Smooth muscle cell (in vitro differentiated cells): Measurements from ENCODE around the gene TPSB2. TPM values are rescaled to one million over a fixed set of nuclear protein-coding genes. Genes with fewer than 3 reads are reported as not detected.

Experiments used
- DNase-seq: peaks from one replicate; lab custom pipeline; 2025; ENCODE audit not compliant: unreplicated experiment; lab: John Stamatoyannopoulos, UW
- H2AFZ ChIP-seq: fragments of 200-600 bp; sonication (generic); 2 replicates; pipeline ENCODE4 v1.6.0; 2016; ENCODE audit warnings: antibody characterized with exemption, low read depth, mild to moderate bottlenecking
- H3F3A ChIP-seq: fragments of 200-600 bp; sonication (generic); 2 replicates; pipeline ENCODE4 v1.6.0; 2017; ENCODE audit warnings: antibody characterized with exemption, low read depth
- H3K27ac ChIP-seq: fragments of 200-600 bp; sonication (generic); 2 replicates; pipeline ENCODE4 v1.5.1; 2016; ENCODE audit warnings: low read depth, mild to moderate bottlenecking
- H3K27me3 ChIP-seq: fragments of 200-600 bp; sonication (generic); 2 replicates; pipeline ENCODE4 v1.6.1; 2016; ENCODE audit warnings: low read depth, mild to moderate bottlenecking
- H3K36me3 ChIP-seq: fragments of 200-600 bp; sonication (generic); 2 replicates; pipeline ENCODE4 v1.5.1; 2016; ENCODE audit warnings: low read depth
- H3K4me1 ChIP-seq: fragments of 200-600 bp; sonication (generic); 2 replicates; pipeline ENCODE4 v1.5.1; 2016; ENCODE audit warnings: low read depth
- H3K4me2 ChIP-seq: fragments of 200-600 bp; sonication (generic); 2 replicates; pipeline ENCODE4 v1.6.0; 2016; ENCODE audit warnings: mild to moderate bottlenecking
- H3K4me3 ChIP-seq: fragments of 200-600 bp; sonication (generic); 2 replicates; pipeline ENCODE4 v1.5.1; 2016; ENCODE audit warnings: mild to moderate bottlenecking
- H3K79me2 ChIP-seq: fragments of 200-600 bp; sonication (generic); 2 replicates; pipeline ENCODE4 v1.6.0; 2016; ENCODE audit warnings: low read depth, mild to moderate bottlenecking
- H3K9ac ChIP-seq: fragments of 200-600 bp; sonication (generic); 2 replicates; pipeline ENCODE4 v1.6.0; 2016; ENCODE audit warnings: low read depth
- H3K9me3 ChIP-seq: fragments of 200-600 bp; sonication (generic); replicated peaks from 2 replicates; pipeline ENCODE4 v1.5.1; 2016; ENCODE audit warnings: low read depth
- H4K20me1 ChIP-seq: fragments of 200-600 bp; sonication (generic); 2 replicates; pipeline ENCODE4 v1.6.0; 2016; ENCODE audit warnings: low read depth
- WGBS: methylation state at CpG from one replicate; pipeline ENCODE4 v1.1.7; 2016; ENCODE audit warnings: low lambda C conversion rate; 5-methylcytosine and 5-hydroxymethylcytosine counted together
- polyA plus RNA-seq: library from polyadenylated mRNA; unstranded; fragments of >200 nt; fragmentation: Nextera tagmentation; extraction: Ambion mirVana; gene quantifications from 2 replicates; pipeline ENCODE4 v1.2.1, GENCODE V29; 2016
- total RNA-seq: library from RNA; depleted of rRNA; stranded (reverse); fragments of >200 nt; gene quantifications from 2 replicates; pipeline ENCODE4 v1.2.3, GENCODE V29; 2014
- TF ChIP-seq, protein P1 (sequence below): fragments of 200-600 bp; sonication (generic); IDR thresholded peaks from 2 replicates; pipeline ENCODE4 v1.5.1; 2017; ENCODE audit warnings: borderline replicate concordance, mild to moderate bottlenecking, antibody characterized with exemption; ENCODE audit not compliant: insufficient read depth, poor library complexity, severe bottlenecking

TPSB2 gene
- total and polyA plus RNA-seq, 2 experiments from 2014 or later: not detected

- TF ChIP-seq, protein P1, sequence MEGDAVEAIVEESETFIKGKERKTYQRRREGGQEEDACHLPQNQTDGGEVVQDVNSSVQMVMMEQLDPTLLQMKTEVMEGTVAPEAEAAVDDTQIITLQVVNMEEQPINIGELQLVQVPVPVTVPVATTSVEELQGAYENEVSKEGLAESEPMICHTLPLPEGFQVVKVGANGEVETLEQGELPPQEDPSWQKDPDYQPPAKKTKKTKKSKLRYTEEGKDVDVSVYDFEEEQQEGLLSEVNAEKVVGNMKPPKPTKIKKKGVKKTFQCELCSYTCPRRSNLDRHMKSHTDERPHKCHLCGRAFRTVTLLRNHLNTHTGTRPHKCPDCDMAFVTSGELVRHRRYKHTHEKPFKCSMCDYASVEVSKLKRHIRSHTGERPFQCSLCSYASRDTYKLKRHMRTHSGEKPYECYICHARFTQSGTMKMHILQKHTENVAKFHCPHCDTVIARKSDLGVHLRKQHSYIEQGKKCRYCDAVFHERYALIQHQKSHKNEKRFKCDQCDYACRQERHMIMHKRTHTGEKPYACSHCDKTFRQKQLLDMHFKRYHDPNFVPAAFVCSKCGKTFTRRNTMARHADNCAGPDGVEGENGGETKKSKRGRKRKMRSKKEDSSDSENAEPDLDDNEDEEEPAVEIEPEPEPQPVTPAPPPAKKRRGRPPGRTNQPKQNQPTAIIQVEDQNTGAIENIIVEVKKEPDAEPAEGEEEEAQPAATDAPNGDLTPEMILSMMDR: no peak
- DNase-seq: no peak
- no peaks in the 10 kb centered on the region for H3K9me3 ChIP-seq
- H4K20me1 ChIP-seq: no peaks in the 10 kb centered on the region
- H3F3A ChIP-seq: no peaks in the 10 kb centered on the region
- no peak overlapping the region for H3K27ac ChIP-seq
- H3K4me1 ChIP-seq: no peaks in the 10 kb centered on the region
- H3K36me3 ChIP-seq: no peaks in the 10 kb centered on the region
- H3K27me3 ChIP-seq: no peaks in the 10 kb centered on the region
- H2AFZ ChIP-seq: no peak overlapping the region
- H3K4me2 ChIP-seq: no peak overlapping the region
- H3K9ac ChIP-seq: no peak overlapping the region
- no peaks in the 10 kb centered on the region for H3K79me2 ChIP-seq
- WGBS: 83% methylated on average over 9 of the region's 9 CpGs
- no peak overlapping the region for H3K4me3 ChIP-seq
Observed at GRCh38 chr16:1206326-1206725, 23.7 kb downstream of the TPSB2 start.

DNA sequence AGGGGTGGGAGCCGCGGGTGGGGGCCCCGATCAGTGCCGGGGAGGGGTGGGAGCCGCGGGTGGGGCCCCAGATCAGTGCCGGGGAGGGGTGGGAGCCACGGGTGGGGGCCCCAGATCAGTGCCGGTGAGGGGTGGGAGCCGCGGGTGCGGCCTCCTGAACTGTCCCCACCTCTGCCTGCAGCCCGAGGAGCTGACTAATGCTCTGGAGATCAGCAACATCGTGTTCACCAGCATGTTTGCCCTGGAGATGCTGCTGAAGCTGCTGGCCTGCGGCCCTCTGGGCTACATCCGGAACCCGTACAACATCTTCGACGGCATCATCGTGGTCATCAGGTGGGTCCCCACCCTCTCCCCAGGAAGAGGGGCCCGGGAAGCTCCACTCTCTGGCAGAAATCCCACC is 25.1 kb downstream of the TPSB2 start:
- DNase-seq: no peak
- H3K9ac ChIP-seq: no peak overlapping the region
- H3K27me3 ChIP-seq: no peaks in the 10 kb centered on the region
- TF ChIP-seq, protein P1: no peak
- H2AFZ ChIP-seq: no peak overlapping the region
- no peaks in the 10 kb centered on the region for H3F3A ChIP-seq
- WGBS: 92% methylated on average over 9 of the region's 21 CpGs
- no peaks in the 10 kb centered on the region for H3K79me2 ChIP-seq
- no peaks in the 10 kb centered on the region for H3K9me3 ChIP-seq
- no peaks in the 10 kb centered on the region for H4K20me1 ChIP-seq
- H3K4me1 ChIP-seq: no peaks in the 10 kb centered on the region
- no peak overlapping the region for H3K4me2 ChIP-seq
- H3K27ac ChIP-seq: no peak overlapping the region
- H3K36me3 ChIP-seq: no peaks in the 10 kb centered on the region
- H3K4me3 ChIP-seq: no peak overlapping the region

DNA sequence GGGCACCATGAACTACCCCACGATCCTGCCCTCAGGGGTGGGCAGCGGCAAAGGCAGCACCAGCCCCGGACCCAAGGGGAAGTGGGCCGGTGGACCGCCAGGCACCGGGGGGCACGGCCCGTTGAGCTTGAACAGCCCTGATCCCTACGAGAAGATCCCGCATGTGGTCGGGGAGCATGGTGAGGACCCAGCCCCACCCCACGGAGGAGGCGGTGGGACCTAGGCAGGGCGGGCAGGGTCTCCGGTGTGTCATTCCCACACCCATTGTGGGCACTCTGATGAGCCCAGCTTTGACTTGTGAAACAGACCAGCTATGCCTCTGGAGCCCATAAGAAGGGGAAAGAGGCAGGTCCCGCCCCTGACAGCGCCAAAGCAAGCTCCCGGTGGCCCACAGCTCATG is 27.7 kb downstream of the TPSB2 start:
- Histone ChIP-seq H3K9ac (no peak overlapping the region), H3K4me1 (no peaks in the 10 kb centered on the region), H3K36me3 (no peaks in the 10 kb centered on the region), H3K4me2 (no peak overlapping the region), H3K9me3 (no peaks in the 10 kb centered on the region), H3K27ac (no peak overlapping the region), H2AFZ (no peak overlapping the region), H4K20me1 (no peaks in the 10 kb centered on the region), H3K4me3 (no peak overlapping the region), H3F3A (no peaks in the 10 kb centered on the region), H3K79me2 (no peaks in the 10 kb centered on the region), H3K27me3 (no peaks in the 10 kb centered on the region)
- DNase-seq: no peak
- WGBS: 94% methylated on average over 18 of the region's 18 CpGs
- TF ChIP-seq, protein P1: no peak

DNA sequence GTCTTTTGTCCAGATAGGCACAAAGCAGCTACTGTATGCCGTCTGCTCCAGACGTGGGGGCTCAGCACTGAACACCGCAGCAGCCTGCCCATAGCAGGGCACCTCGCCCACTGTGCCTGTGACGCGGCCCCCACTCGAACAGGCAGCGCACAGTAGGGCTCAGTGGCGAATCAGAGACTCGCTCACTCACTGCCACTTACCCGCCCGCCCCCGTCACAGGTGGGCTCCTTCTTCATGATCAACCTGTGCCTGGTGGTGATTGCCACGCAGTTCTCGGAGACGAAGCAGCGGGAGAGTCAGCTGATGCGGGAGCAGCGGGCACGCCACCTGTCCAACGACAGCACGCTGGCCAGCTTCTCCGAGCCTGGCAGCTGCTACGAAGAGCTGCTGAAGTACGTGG is 28.5 kb downstream of the TPSB2 start:
- Histone ChIP-seq H3K79me2 (no peaks in the 10 kb centered on the region), H3K9ac (no peak overlapping the region), H3K27me3 (no peaks in the 10 kb centered on the region), H3K27ac (no peak overlapping the region), H3K9me3 (no peaks in the 10 kb centered on the region), H4K20me1 (no peaks in the 10 kb centered on the region), H2AFZ (no peak overlapping the region), H3F3A (no peaks in the 10 kb centered on the region), H3K4me3 (no peak overlapping the region), H3K4me1 (no peaks in the 10 kb centered on the region), H3K36me3 (no peaks in the 10 kb centered on the region), H3K4me2 (no peak overlapping the region)
- TF ChIP-seq, protein P1: no peak
- WGBS: 97% methylated on average over 24 of the region's 25 CpGs
- DNase-seq: no peak
